Type B pancreatic cell (in vitro differentiated cells): Measurements from ENCODE around the gene MAML2. TPM values are rescaled to one million over a fixed set of nuclear protein-coding genes. Genes with fewer than 3 reads are reported as not detected.

Source experiments
- DNase-seq: peaks from one replicate; pipeline ENCODE4 v3.0.0; 2021; ENCODE audit warnings: mixed read lengths; ENCODE audit not compliant: unreplicated experiment; ENCODE audit errors: extremely low spot score
- H3K27ac Mint-ChIP-seq: 2 replicates; pipeline ENCODE4 v1.8.0; 2021; ENCODE audit warnings: mild to moderate bottlenecking, mixed read lengths
- H3K27me3 Mint-ChIP-seq: 2 replicates; pipeline ENCODE4 v1.8.0; 2021; ENCODE audit warnings: mixed read lengths
- H3K36me3 Mint-ChIP-seq: 2 replicates; pipeline ENCODE4 v1.8.0; 2021; ENCODE audit warnings: mixed read lengths
- H3K4me1 Mint-ChIP-seq: one replicate; pipeline ENCODE4 v1.8.0; 2021; ENCODE audit warnings: mixed read lengths; ENCODE audit not compliant: unreplicated experiment
- H3K4me3 Mint-ChIP-seq: 2 replicates; pipeline ENCODE4 v1.8.0; 2021; ENCODE audit warnings: mild to moderate bottlenecking, mixed read lengths
- H3K9me3 Mint-ChIP-seq: 2 replicates; pipeline ENCODE4 v1.8.0; 2021; ENCODE audit warnings: mixed read lengths
- total RNA-seq: library from RNA; stranded (reverse); gene quantifications from 2 replicates; pipeline ENCODE4 v1.2.1, GENCODE V29; 2021; ENCODE audit warnings: low replicate concordance
- TF ChIP-seq, protein P1 (sequence below): fragments of 200-600 bp; sonication (generic); conservative IDR thresholded peaks from 2 replicates; pipeline ENCODE4 v1.5.0; 2021; ENCODE audit warnings: antibody characterized with exemption, mild to moderate bottlenecking

The MAML2 gene
- total RNA-seq, 1 donor from 2014 or later = 20.8 TPM

DNA sequence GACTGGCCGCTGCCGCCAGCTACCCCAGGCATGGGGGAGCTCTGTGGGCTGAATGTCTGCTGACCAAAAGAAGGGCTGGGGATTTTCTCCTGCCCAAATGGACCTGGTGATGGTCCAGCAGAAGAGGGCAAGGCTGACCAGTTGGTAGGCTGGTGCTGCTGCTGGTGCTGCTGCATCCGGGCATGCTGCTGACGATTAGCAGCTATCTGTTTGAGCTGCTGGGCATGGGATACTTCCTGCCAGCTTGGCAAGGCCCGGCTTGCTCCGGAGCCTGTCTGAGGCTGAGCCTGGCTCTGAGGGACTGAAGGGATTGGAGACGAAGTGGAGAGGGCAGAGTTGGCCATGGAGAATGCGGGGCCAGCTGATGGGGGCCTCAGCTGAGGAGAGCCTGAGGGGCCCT is 250.5 kb downstream of the MAML2 start:
- Mint-ChIP-seq H3K4me3 (no peak overlapping the region), H3K9me3 (no peaks in the 10 kb centered on the region), H3K27ac (no peak overlapping the region), H3K36me3 (peaks cover 38% of the 10 kb centered on the region), H3K27me3 (no peaks in the 10 kb centered on the region), H3K4me1 (peaks cover 52% of the 10 kb centered on the region)
- TF ChIP-seq, protein P1, sequence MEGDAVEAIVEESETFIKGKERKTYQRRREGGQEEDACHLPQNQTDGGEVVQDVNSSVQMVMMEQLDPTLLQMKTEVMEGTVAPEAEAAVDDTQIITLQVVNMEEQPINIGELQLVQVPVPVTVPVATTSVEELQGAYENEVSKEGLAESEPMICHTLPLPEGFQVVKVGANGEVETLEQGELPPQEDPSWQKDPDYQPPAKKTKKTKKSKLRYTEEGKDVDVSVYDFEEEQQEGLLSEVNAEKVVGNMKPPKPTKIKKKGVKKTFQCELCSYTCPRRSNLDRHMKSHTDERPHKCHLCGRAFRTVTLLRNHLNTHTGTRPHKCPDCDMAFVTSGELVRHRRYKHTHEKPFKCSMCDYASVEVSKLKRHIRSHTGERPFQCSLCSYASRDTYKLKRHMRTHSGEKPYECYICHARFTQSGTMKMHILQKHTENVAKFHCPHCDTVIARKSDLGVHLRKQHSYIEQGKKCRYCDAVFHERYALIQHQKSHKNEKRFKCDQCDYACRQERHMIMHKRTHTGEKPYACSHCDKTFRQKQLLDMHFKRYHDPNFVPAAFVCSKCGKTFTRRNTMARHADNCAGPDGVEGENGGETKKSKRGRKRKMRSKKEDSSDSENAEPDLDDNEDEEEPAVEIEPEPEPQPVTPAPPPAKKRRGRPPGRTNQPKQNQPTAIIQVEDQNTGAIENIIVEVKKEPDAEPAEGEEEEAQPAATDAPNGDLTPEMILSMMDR = no peak
- DNase-seq = no peak

DNA sequence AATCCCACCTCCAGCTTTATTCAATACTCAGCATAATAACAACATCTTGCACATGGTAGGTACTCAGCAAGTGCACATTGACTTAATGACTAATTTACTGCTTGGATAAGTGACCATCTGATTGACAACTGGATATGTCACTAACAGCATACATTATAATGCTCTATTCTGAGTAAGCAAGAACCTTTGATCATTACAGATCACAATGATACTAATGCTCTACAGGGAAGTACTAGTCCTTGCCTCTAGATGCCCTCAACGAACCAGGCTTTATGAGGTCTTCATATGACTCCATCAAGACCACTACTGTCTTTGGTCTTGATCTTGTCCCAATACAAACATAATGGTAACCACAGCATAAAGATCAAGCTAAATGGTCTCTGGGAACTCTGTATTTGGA is 251.5 kb downstream of the MAML2 start:
- H3K4me1 Mint-ChIP-seq = peaks cover 47% of the 10 kb centered on the region
- no peaks in the 10 kb centered on the region for H3K9me3 Mint-ChIP-seq
- no peak for DNase-seq
- no peak overlapping the region for H3K4me3 Mint-ChIP-seq
- no peaks in the 10 kb centered on the region for H3K27me3 Mint-ChIP-seq
- peak overlapping the region; percentile 6 for H3K27ac Mint-ChIP-seq
- H3K36me3 Mint-ChIP-seq = peaks cover 41% of the 10 kb centered on the region
- TF ChIP-seq, protein P1 = no peak

DNA sequence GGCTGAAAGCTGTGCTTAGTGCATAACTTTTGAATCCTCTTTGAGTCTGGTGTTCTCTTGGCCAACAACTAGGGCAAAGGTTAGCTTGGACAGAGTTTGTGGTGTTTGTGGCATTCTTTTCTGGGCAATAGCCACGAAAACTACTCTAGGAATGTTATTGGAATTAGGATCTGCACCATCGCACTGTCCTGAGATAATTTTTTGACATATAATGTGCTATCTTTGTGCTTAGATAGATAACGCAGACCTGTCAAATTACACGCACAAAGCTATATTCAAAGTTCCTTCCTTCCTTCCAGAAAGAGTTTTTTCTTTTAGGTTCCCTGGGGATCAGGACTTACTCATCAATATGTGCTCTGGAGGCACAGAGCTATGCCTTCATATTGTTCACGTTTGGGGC is 252.3 kb downstream of the MAML2 start:
- peaks cover 43% of the 10 kb centered on the region for H3K36me3 Mint-ChIP-seq
- no peaks in the 10 kb centered on the region for H3K27me3 Mint-ChIP-seq
- peak overlapping the region; percentile 6 for H3K27ac Mint-ChIP-seq
- TF ChIP-seq, protein P1 = no peak
- H3K4me3 Mint-ChIP-seq = no peak overlapping the region
- no peaks in the 10 kb centered on the region for H3K9me3 Mint-ChIP-seq
- H3K4me1 Mint-ChIP-seq = peaks cover 39% of the 10 kb centered on the region
- DNase-seq = no peak

GRCh38 chr11:96088914-96089313 is 254.1 kb downstream of the MAML2 start:
- H3K4me3 Mint-ChIP-seq = peak overlapping the region; percentile 54
- no peak for DNase-seq
- H3K4me1 Mint-ChIP-seq = peaks cover 33% of the 10 kb centered on the region
- TF ChIP-seq, protein P1 = no peak
- no peaks in the 10 kb centered on the region for H3K27me3 Mint-ChIP-seq
- peak overlapping the region; percentile 81 for H3K27ac Mint-ChIP-seq
- no peaks in the 10 kb centered on the region for H3K9me3 Mint-ChIP-seq
- H3K36me3 Mint-ChIP-seq = peaks cover 45% of the 10 kb centered on the region

GRCh38 chr11:96086111-96086510 is 256.9 kb downstream of the MAML2 start:
- Mint-ChIP-seq H3K27ac (no peak overlapping the region), H3K36me3 (peaks cover 27% of the 10 kb centered on the region), H3K27me3 (no peaks in the 10 kb centered on the region), H3K4me3 (no peak overlapping the region), H3K9me3 (no peaks in the 10 kb centered on the region), H3K4me1 (peaks cover 21% of the 10 kb centered on the region)
- TF ChIP-seq, protein P1 = no peak
- no peak for DNase-seq
